HG02943 (cell line): ENCODE measurements around the gene RCOR1.

Experiments used
- ATAC-seq: cut with Tn5 transposase; IDR thresholded peaks from one replicate; pipeline ENCODE4 v1.9.1; 2021; ENCODE audit warnings: mild to moderate bottlenecking, low read depth, moderate library complexity; ENCODE audit not compliant: unreplicated experiment

RCOR1 gene

DNA sequence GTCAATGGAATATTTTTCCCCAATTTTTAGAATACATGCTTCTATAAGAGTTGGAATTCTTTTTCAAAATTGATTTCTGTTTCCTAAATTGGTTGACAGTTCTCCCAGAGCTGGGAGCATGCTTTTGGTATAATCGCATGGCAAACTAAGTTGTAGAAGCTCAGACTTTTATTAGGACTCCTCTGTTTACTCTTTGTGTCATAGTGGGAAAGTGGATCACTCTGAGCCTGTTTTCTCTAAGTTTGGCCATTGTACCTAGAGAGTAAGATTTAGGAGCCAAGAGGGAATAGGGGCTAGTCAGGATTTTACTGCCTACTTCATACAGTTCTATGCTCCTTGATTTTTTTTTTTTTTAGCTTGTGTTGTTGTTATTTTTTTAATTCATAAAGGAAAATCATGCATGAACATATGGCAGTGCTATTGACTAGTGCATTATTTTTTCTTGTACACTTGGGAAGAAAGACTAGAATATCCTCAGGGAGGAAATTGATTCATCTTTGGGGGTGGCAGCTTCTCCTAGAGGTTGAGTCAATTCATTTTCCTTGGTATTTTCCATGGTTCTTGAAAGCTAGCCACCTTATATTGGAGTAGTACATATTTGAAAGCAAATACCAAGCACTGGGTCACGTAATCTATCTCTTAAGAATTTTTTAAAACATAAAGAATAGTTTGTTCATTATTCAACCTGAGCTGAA is 107.1 kb downstream of the RCOR1 start:
- ATAC-seq, result no peak

DNA sequence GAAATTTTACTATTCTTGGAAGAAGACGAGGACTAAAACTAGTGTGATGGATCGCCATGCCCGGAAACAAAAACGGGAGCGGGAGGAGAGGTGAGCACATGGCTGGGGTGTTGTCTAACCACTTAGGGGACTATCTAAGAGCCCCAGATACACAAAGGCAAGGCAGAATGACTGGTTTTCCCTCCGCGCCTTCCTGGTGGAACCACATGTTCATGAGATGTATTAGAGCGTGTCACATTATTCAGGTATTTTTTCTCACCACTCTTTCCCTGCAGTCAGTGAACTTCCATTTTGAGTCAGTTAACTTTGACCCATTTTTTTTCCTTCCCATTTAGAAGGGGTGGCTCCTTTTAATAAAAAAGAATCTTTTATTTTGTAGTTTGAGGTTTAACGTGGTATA is 116.0 kb downstream of the RCOR1 start:
- no peak for ATAC-seq

DNA sequence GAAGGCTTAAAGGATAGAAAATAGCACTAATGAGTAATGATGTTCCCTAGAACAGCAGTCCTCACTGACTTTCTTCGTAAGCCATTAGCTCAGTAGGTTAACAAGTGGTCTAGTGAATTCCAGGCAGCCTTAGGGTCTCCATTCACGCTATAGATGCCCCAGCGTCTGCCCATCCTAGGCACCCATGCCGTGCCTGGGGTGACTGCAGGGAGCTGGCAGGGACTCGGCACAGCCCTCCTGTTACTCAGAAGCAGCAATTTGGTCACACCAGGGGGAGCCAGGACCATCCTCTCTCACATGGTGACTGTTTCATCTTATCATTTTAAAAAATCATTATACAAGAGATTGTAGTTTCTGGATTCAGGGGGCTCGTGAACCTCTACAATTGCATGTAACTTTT is 118.8 kb downstream of the RCOR1 start:
- no peak for ATAC-seq

DNA sequence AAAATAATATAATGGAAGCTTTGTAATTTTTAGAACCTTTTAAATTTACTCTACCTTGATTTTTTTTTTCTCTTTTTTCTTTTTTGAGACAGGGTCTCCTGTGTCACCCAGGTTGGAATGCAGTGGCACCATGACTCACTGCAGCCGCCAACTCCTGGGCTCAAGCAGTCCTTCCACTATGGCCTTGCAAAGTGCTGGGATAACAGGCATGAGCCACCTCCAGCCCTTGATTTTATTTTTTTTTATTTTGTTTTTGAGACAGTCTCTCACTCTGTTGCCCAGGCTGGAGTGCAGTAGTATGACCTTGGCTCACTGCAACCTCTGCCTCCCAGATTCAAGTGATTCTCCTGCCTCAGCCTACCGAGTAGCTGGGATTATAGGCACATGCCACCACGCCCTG is 119.5 kb downstream of the RCOR1 start:
- ATAC-seq, result no peak

DNA sequence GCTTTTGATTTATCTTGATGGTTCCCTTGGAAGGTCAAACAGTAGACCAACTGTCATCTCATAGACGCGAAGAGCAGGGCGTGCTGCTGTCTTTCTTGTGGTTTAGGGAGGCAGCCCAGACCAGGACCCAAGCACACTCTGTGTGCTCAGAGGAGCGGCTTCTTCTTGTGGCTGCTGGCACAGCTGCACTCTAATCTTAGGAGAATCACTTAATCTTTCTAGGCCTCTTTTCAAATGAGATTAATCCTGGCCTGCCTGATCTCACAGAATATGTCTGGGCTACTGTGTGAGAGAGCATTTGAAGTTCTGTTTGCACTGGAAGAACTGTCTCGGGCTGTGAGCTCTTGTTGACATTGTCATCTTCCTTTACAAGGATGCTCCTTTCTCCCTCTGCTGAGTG is 124.8 kb downstream of the RCOR1 start:
- no peak for ATAC-seq

DNA sequence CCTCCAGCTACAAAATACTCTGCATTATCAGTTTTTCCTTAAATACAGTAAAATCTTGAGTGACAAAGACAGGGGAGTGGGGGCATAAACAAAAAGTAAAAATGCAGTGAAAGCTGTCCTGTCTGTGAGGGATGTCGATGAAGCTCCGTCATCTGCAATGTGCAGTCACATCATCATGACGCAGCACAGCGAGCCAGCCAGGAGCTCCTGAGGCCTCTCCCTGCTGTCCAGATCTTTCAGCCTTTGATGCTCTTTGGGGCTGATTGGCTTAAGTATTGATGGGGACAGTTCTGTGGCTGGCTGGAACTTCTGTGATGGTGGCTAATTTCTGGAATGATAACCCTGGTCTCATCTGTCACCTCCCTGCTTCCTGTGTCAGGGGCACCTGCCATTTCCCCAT is 130.2 kb downstream of the RCOR1 start:
- no peak for ATAC-seq

DNA sequence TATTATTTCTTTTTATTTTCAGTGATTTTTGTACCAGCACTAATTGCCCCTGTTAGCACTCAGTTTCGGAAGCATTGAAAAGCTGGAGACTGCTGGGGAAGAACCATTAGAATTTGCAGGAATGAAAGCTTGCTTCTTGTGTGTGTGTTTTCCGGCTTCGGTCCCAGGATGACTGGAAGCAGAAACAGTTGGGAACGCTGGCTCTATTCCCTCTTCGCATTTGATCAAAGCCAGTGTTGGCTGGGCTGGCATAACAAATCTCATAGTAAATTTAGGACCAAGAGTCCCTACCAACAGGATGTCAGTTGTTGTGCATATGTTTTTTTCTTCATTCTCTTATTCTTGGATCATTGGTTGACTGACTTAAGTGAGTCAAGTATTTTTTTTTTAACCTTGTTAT is 131.2 kb downstream of the RCOR1 start:
- ATAC-seq, result no peak

DNA sequence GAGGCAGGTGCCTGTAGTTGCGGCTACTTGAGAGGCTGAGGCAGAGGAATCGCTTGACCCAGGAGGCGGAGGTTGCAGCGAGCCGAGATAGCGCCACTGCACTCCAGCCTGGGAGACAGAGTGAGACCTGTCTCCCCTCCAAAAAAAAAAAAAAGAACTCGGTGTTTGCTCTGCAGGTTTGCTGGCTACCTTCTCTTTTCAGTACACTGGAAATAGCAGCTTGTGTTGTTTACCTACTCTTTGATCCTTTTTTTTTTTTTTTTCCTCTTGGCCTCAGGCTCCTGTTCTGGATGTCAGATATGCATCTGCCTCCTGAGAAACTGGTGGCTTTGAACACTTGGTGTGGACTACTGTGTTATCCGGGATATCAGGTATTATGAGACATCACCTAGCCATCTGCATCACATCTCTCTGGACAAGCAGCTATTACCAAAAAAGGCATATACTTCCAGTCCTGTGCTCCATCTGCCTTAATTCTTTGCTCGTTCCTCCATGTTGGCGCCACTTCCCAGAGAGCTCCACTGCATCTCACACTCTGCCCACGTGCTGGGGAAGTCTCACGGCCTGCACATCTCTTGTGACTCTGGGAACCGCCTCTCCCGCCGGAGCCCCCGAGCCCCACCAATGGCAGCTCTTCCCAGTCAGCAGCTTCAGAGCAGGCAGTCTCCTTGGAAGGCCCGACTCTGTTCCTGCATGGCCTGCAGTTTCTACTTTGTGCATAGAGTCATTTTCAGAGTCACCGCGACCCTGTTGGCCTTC is 133.9 kb downstream of the RCOR1 start:
- ATAC-seq, result no peak

DNA sequence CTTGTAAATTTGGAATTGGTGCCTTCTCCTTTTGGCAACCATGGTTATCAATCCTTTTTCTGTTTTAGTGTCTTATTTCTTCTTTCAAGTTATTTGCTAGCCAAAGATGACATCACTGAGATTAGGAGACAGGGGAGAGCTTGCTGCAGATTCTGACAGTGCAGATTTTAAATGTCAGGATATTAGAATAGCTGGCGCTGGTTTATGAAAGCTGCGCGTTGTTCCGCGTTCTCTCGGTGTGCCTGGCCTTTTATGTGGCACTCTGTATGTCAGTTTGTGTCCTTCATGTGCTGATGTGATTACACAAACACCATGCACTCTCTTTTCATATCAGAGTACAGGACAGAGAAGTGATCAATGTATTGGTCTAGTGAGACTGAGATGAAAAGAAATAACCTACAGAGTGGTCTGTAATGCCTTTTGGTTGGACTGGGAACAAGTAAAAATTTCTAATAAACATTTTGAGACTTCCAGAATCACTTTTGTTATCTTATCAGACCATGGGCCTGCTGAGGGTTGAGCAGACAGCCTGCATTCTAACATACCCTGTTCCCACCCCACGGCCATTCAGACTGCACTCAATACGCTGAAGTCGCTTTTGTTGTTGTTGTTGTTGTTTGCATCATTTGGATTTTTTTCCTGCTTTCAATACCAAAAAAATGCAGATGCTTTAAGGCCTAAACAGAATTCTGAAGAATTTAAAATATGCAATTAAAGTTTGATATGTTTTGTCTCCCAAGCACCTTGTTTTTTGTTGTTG is 135.1 kb downstream of the RCOR1 start:
- no peak for ATAC-seq

DNA sequence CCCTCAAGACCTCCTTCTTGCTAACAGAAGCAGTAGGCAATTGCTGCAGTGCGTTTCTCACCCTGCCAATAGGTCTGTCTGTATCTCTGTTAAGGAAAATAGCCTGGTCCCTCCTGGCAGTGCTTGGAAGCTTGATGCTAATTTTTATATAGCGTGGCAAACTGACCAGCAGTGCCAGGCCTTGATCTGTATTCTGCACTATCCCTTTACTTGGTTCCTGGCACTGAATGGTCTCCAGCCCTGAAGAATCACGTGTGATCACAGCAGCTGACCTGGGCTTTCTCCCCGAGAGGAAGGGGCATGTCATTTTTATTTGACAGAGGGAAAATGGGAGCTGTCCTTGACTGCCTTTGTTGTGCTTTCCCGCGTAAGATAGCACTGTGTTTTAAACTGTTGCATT is 136.1 kb downstream of the RCOR1 start:
- no peak for ATAC-seq

DNA sequence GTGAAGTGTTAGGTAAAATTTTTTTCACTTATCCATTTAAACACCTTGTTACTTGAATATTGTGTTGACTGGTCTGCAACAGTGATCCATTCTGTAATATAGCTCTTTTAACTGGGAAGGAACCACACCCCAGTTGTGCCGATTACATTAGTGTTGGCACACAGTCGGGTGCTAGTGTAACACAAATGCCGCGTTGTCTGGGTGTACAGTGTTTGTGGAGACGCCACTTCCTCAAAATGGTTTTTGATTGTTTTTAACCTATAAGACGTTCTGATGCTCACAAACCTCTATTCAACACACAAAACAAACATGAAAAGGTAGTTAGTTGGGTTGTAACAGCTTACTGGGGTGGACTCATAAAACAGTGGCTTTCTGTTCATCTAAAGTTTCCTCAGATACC is 136.8 kb downstream of the RCOR1 start:
- ATAC-seq, result no peak

DNA sequence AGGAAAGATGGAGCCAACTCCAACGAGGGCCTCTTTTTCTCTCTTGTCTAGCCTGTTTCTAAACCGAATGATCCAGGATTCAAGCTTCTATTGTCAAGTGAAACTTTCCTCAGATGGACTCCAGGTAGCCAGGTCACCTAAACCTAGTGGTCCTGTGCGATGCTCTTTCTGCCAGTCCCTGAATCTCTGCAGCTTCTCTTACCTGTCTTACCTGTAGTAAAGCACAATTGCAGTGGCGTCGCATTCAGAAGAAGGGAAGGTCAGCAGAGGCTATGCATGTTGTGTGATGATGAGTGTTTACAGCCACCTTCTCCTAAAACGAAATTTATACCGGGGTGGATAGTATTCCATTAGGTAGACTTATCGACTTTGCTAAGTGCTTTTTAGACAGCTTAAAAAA is 137.4 kb downstream of the RCOR1 start:
- no peak for ATAC-seq

DNA sequence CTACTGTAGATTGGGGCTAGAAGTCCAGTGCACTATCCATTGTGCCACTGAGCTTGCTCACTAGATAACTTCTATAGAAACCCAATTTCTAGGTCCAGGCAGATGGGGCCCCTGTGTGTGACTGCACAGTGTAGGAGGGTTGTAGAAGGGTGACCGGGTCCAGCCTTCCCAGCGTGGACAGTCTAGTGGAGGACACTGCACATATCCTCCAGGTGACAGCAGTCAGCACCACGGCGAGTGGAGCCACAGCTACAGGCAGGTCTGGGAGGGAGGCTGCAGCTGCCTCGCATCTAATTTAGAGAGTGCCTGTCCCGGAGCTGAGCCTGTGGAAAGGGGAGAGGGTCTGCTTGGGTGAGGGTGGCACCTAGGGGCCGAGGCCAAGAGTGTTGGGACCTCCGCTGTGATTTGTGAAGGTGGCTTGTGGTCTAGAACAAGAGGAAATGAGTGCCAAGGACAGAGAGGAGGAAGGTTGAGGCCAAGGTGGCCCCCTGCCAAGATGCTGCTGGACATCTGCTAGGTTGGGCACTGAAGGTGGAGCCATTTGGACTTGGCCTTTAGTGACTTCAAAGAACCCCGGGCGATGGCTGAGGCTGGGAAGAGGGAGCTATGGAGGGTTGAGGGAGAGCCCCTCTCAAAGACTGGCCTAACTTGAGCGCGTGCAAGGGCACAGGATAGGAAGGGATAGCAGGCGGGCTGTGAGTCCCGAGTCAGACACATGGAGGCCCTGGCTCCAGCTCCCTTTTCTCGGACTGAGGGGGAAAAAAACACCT is 138.8 kb downstream of the RCOR1 start:
- ATAC-seq, result no peak

DNA sequence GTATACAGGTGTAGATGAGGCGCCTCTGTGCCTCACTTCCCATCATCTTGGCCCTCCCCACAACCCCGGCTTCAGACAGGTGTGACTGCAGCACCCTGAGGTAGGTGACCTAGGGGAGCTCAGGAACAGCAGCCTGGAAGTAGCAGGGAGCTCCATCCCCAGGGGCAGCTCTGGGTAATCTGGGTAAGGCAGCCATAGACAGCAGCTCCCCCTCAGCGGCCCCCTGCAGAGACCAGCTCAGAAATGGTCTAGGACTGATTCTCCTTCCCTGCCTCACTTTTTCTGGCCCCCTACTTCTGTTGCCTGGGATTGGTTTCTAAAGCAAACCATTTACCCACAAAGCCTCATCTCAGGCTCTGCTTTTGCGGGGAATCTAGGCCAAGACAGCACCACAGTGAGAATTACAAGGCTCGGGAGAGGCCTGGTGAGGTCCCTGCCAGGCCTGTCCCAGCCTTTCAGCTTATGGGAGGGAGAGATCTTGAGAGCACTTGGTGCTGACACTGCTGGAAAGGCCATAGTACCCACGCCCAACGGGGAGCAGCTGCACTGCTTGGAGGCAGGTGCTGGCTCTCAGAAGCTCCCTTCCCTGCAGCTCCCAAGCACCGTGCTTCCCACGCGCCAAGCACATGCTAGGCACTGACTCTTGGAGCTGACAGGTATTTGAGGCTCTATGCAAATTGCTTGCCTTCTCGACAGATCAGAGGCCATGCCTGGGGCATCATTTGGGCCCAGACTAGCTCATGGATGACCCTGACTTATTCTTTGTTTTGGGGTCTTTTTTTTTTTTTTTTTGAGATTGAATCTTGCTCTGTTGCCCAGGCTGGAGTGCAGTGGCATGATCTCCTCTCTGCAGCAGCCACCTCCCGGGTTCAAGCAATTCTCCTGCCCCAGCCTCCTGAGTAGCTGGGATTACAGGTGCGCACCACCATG is 139.7 kb downstream of the RCOR1 start:
- no peak for ATAC-seq

DNA sequence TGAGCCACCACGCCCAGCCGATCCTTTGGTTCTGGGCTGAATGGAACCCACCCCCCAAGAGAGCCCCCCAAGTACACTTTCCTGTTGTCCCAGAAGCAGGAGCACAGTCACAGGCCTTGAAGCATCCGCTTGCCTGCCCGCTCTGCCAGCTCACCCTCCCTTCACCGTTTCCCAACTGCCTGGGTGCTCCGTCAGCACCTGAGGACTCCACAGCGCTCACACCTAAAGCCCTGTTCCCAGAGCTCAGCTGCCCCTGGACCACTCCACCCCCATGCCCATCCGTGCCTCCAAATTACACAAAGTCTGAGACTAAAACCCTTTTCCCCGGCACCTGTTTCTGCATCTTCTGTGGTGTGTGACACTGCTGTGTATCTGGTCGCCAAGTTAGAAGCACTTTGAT is 140.5 kb downstream of the RCOR1 start:
- ATAC-seq, result no peak

DNA sequence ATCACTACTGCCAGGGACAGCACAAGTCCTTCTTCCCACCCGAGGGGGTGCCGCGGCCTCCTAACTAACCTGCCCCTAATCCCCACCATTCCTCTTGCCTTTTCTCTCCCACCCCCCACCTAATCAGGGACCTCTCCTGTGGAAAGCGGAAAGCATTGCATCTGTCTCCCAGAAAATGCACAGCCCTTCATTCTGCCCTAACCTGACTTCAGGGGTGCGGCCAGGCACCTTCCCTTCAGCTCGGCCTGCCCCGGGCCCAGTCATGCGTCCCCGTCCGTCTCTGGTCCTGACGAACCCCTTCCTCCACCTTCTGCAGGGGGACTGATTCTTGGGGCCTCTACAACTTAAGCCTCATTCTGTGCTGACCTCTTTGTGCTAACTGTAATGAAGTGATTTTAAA is 140.9 kb downstream of the RCOR1 start:
- ATAC-seq, result no peak

DNA sequence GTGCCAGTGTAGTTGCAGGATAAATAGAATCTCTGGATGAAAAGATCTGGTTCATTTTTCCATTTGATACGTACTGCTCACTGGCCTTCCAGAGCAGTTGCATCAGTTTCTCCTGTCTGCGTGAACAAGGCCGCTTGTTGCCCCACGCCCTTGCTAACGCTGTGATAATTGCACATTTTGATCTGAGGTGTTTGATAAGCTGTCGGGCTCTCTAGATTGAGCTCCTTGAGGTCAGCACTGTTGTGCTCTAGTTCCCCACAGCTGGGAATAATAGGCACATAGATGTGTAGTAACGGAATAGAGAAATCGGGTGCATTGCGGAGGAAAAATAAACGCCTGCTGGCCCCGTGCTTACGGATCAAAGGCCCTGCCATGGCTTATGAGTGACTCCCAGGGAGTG is 142.0 kb downstream of the RCOR1 start:
- no peak for ATAC-seq

DNA sequence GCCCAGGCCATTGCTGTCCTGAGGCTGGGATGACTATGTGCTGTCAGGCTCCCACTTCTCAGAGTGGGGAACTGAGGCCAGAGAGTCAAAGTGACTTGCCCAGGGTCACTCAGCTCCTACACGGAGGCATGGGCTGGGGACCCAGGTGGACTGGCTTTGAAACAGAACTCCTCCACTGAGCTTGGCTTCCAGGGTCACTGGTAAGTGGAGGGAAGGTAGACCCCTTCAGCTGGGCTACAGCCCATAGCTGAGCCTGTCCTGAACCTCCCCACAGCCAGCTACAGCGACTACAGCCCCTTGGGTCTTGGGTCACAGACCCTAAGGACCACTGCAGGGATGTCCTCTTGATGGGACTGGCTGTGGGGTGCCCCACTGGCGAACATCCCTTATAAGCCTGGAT is 144.5 kb downstream of the RCOR1 start:
- no peak for ATAC-seq

DNA sequence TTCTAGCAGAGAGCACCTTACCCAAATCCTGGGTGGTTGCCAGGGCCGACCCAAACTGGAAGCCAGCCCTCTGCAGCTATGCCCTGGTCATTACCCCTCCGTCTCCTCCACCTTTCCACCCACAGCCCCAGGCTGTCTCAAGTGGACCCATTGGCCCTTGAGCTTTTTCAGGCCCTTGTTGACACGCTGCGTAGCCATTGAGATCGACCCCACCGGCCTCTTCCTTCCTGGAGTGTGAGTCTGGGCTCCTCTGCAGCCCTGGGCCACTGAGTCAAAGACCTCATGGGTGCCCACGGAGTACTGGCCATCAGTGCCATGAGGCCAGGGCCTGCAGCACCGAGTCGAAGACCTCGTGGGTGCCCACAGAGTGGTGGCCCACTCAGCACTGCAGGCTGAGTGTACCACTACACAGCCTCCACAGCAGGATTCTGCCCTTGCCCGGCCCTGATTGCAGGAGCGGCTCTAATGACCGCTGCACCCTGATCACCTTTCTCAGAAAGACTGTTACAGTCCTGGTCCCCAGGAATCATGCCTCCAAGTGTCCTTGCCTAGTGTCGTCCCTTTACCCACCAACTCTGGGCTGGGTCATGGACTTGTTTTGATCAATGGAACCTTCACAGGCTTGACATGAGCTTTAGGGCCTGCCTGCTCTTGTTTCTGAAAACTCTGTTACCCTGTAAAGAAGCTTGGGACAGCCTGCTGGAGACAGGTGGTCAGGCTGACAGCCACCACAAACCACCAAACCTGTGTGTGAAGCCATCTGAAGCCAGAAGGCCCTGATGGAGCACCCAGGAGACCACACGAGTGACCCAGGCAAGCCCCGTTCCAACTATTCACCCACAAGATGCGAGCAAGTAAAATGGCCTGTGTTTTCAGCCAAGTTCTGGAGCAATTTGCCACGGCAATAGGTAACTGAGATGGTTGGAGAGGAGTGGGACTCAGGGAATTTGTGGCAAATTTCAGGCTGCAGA is 145.2 kb downstream of the RCOR1 start:
- no peak for ATAC-seq
